Measurements from ENCODE around the gene SETD7. TPM values are rescaled to one million over a fixed set of nuclear protein-coding genes. Genes with fewer than 3 reads are reported as not detected.

SETD7 gene
- total and polyA plus RNA-seq, 2 donors (not counting 1 experiment from before 2014, with no cell fraction given), result 5.1 to 13.0 TPM

- Histone ChIP-seq H3K9me3 (ENCODE audit: control extremely low read depth in 1 of 3, control insufficient read depth in 2 of 3, insufficient read depth in 1 of 3, low read length in 2 of 3) (no peaks in the 10 kb centered on the region), H3K36me3 (replicated peaks in 1 of 2; ENCODE audit: control extremely low read depth in 1 of 2, control insufficient read depth in 1 of 2, extremely low read depth in 1 of 2, insufficient read depth in 2 of 2, low read length in 1 of 2) (no peaks in the 10 kb centered on the region), H3K79me2 (ENCODE audit: control insufficient read depth, insufficient read depth, low read length) (no peaks in the 10 kb centered on the region), H3K9ac (ENCODE audit: low read length) (no peak overlapping the region), H4K20me1 (ENCODE audit: control insufficient read depth, insufficient read depth, low read length, poor library complexity, severe bottlenecking) (no peaks in the 10 kb centered on the region), H3K4me2 (replicated peaks; ENCODE audit: low read depth, low read length, poor library complexity, severe bottlenecking) (no peak overlapping the region), H3K27me3 (replicated peaks in 1 of 4; ENCODE audit: control extremely low read depth in 1 of 4, control insufficient read depth in 3 of 4, insufficient read depth in 4 of 4, low read length in 3 of 4) (peaks cover 0 to 16% (median 0%) of the 10 kb centered on the region in 4 experiments), H3K4me3 (ENCODE audit: control extremely low read depth in 1 of 5, extremely low read depth in 1 of 5, insufficient read depth in 1 of 5, low read depth in 2 of 5, low read length in 4 of 5) (no peak overlapping the region), H3K27ac (ENCODE audit: low read length in 2 of 2) (no peak overlapping the region), H2AFZ (ENCODE audit: insufficient read depth, low read depth, low read length, poor library complexity, severe bottlenecking) (no peak overlapping the region), H3K4me1 (ENCODE audit: control insufficient read depth in 2 of 2, insufficient read depth in 2 of 2, low read length in 2 of 2) (no peaks in the 10 kb centered on the region)
- ATAC-seq (ENCODE audit: low read depth) (no peak), DNase-seq (no peak)
- 98% methylated on average over 3 of the region's 6 CpGs for WGBS (ENCODE audit: insufficient coverage)
- Mint-ChIP-seq H3K27me3 (peaks cover 27% of the 10 kb centered on the region), H3K9me3 (ENCODE audit: insufficient read depth) (no peaks in the 10 kb centered on the region), H3K4me3 (no peak overlapping the region), H3K27ac (no peak overlapping the region), H3K4me1 (no peaks in the 10 kb centered on the region)
- ChIA-PET POLR2A (no interaction called here), CTCF (no interaction called here)
- no peak for TF ChIP-seq EZH2 (IDR thresholded peaks at IDR 0.05; ENCODE audit: borderline replicate concordance, insufficient read depth, low read depth, low read length, poor library complexity, severe bottlenecking)
- TF ChIP-seq, protein P1, sequence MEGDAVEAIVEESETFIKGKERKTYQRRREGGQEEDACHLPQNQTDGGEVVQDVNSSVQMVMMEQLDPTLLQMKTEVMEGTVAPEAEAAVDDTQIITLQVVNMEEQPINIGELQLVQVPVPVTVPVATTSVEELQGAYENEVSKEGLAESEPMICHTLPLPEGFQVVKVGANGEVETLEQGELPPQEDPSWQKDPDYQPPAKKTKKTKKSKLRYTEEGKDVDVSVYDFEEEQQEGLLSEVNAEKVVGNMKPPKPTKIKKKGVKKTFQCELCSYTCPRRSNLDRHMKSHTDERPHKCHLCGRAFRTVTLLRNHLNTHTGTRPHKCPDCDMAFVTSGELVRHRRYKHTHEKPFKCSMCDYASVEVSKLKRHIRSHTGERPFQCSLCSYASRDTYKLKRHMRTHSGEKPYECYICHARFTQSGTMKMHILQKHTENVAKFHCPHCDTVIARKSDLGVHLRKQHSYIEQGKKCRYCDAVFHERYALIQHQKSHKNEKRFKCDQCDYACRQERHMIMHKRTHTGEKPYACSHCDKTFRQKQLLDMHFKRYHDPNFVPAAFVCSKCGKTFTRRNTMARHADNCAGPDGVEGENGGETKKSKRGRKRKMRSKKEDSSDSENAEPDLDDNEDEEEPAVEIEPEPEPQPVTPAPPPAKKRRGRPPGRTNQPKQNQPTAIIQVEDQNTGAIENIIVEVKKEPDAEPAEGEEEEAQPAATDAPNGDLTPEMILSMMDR (IDR thresholded peaks at IDR 0.05), result no peak
- intact Hi-C loops (cut with micrococcal nuclease), result no loop called here
Measured at GRCh38 chr4:139599594-139600374, 43.8 kb upstream of the SETD7 start.

DNA sequence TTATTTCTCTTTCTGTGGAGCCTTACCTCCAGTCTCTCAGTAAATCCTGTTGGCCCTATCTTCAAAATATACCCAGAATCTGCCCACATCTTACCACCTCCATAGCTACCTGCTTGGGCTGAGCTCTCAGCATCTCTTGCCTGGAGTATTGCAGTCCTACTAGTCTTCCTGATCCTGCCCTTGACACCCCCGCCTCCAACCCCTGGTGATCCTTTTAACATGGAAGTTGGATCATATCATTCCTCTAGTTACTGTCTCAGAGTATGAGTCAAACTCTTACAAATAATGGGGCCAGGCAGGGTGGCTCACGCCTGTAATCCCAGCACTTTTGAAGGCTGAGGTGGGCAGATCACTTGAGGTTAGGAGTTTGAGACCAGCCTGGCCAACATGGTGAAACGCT, 43.1 kb upstream of the SETD7 start:
- no peaks in the 10 kb centered on the region for H3K4me1 Mint-ChIP-seq
- TF ChIP-seq EZH2 (IDR thresholded peaks at IDR 0.05; ENCODE audit: borderline replicate concordance, insufficient read depth, low read depth, low read length, poor library complexity, severe bottlenecking), result no peak
- TF ChIP-seq, protein P1 (IDR thresholded peaks at IDR 0.05), result no peak
- peaks cover 27% of the 10 kb centered on the region for H3K27me3 Mint-ChIP-seq
- WGBS (ENCODE audit: insufficient coverage), result 83% methylated on average over 1 of the region's 3 CpGs
- H3K27ac Mint-ChIP-seq, result no peak overlapping the region
- H3K36me3 ChIP-seq (replicated peaks in 1 of 2; ENCODE audit: control extremely low read depth in 1 of 2, control insufficient read depth in 1 of 2, extremely low read depth in 1 of 2, insufficient read depth in 2 of 2, low read length in 1 of 2), result no peaks in the 10 kb centered on the region
- peaks cover 0 to 16% (median 2%) of the 10 kb centered on the region in 4 experiments for H3K27me3 ChIP-seq (replicated peaks in 1 of 4; ENCODE audit: control extremely low read depth in 1 of 4, control insufficient read depth in 3 of 4, insufficient read depth in 4 of 4, low read length in 3 of 4)
- POLR2A ChIA-PET, result no interaction called here
- ATAC-seq (ENCODE audit: low read depth) (no peak), DNase-seq (no peak)
- intact Hi-C loops (cut with micrococcal nuclease), result no loop called here
- no peaks in the 10 kb centered on the region for H4K20me1 ChIP-seq (ENCODE audit: control insufficient read depth, insufficient read depth, low read length, poor library complexity, severe bottlenecking)
- no peaks in the 10 kb centered on the region for H3K79me2 ChIP-seq (ENCODE audit: control insufficient read depth, insufficient read depth, low read length)
- H3K4me1 ChIP-seq (ENCODE audit: control insufficient read depth in 2 of 2, insufficient read depth in 2 of 2, low read length in 2 of 2), result no peaks in the 10 kb centered on the region
- H3K9me3 ChIP-seq (ENCODE audit: control extremely low read depth in 1 of 3, control insufficient read depth in 2 of 3, insufficient read depth in 1 of 3, low read length in 2 of 3), result no peaks in the 10 kb centered on the region
- H3K27ac ChIP-seq (ENCODE audit: low read length in 2 of 2), result no peak overlapping the region
- H3K9me3 Mint-ChIP-seq (ENCODE audit: insufficient read depth), result no peaks in the 10 kb centered on the region
- H3K4me3 Mint-ChIP-seq, result no peak overlapping the region
- no peak overlapping the region for H3K9ac ChIP-seq (ENCODE audit: low read length)
- H3K4me2 ChIP-seq (replicated peaks; ENCODE audit: low read depth, low read length, poor library complexity, severe bottlenecking), result no peak overlapping the region
- no peak overlapping the region for H2AFZ ChIP-seq (ENCODE audit: insufficient read depth, low read depth, low read length, poor library complexity, severe bottlenecking)
- CTCF ChIA-PET, result no interaction called here
- no peak overlapping the region for H3K4me3 ChIP-seq (ENCODE audit: control extremely low read depth in 1 of 5, extremely low read depth in 1 of 5, insufficient read depth in 1 of 5, low read depth in 2 of 5, low read length in 4 of 5)

Measured in B cell (primary cell).